ENCODE data around the gene TDRD10.

The TDRD10 gene

DNA sequence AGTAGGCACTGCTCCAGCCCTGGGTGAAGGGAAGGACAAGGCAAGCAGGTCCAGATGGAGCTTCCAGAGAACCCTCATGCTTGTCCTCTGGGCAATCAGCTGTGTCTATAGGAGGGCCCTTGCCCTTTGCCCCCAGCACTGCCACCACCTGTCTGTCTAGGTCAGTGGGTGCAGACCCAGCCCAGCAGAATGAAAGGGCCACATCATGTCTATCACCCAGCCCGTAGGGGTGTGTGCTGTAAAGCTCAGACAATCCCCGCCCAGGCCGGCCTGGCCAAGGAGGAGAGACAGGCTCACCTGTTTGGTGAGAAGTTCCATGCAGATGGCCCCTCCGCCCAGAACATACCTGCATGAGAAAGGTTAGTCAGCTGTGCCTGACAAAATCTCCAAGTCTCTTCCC lies 49.5 kb downstream of the TDRD10 start:
- no peak for DNase-seq (ENCODE audit: low read depth in 2 of 3, low spot score in 2 of 3)

DNA sequence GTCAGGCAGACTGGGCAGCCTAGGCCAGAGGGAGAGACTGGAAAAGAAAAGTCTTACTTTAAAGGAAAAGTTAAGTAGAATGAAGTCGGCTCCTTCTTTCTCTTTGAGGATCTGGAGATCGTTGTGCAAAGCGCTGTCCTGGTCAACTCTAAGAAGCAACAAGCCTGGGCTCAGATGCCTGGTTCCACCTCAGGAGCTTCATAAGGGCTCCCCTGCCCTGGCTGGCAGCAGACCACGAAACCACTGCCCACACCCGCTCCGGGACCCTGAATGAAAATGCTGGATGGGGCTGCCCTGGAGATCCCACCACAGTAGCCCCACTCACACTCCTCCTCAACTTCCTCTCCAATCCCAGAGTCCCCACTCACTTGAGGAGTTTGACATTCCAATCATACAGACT lies 50.0 kb downstream of the TDRD10 start:
- DNase-seq (ENCODE audit: low read depth in 2 of 3, low spot score in 2 of 3): no peak

DNA sequence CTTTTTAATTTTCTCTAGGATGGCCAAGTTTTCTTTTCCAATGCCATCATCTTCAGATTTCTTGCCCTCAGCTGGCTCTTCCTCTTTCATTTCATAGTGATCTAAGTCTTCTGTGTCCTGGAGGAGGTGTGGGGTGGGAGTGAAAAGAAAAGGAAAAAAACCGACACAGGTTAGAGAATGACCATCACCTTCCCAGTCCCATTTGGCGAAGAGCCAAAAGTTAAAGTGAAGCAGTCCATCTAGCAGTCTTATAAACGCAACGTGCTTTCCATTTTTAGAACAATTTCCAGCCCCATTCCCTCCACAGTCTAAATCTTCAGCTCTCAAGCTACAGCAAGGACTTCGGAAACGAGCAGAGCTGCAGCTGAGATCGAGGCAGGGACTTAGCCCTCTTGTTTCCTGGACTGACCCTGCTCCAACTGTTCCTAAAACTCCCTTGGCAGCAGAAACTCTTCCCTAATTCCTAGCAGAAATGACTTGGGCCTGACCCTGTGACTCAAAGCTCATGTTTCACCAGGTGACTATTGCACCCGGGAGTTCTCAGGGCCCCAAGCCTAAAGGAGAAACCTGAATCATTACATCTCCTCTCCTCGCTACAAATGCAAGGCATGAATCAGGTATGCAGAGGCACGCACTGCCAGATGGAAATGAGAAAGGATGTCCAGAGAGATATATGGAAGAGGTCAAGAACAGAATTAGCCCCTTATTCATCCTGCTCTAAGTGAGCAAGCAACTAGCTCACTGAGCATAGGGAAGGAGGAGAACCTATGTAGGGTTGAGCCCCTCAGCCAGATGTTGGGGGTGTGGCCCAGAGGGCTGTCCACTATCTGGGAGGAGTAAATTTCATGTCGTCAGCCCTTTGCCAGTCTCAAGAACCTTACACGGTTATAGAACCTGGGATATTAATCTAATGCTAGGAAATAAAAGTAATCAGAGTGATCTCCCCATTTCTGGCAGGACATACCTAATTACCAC lies 51.3 kb downstream of the TDRD10 start:
- DNase-seq (ENCODE audit: low read depth in 2 of 3, low spot score in 2 of 3): no peak

DNA sequence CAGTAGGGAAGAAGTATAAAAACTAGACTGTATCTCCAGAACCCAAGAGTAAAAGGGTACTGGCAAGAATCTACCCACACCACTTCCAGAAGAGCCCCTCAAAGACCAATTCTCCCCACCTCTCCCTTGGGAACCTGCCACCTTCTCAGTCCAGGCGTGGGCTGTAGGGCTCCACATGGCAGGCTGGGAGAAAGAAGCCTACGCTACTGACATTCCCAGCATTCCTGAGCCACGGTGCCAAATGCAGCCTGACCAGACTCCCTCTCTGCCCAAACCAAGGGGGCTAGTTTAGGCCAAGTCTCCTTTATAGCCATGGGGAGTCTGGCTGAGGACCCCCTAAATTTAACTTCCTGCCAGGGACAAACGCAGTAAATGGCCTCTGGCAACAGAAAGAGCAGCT lies 54.4 kb downstream of the TDRD10 start:
- DNase-seq (ENCODE audit: low read depth in 2 of 3, low spot score in 2 of 3): no peak

DNA sequence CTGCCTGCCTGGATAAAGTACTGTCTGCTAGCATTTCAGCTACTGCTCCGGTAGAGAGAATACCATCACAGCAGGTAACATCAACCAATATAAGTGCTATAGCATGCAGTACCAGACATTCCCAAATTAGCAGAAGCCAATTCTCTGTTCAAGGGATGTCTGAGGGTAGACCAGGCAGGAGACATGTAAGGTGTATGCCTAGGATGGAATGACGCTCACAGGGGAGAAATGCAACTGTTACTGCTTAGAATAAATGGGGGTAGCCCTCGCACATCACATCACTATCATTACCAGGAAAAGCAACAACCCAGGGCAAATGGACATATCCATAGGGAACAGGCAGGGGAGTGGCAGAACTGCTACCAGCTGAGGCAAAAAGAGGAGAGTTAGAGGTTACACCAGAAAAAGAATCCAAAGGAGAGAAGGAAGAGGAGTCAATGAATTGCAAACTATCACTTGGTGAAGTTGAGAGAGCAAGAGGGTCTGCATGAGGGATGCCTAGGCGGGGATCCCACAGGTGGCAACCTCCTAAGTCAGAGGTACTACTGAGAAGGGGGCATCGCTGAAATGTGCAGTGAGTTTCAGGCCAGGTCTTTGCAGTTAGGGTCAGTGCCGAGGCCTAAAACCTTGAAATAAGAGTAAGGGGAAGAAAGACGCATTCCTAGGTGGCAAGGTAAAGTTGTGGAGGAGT lies 55.4 kb downstream of the TDRD10 start:
- no peak for DNase-seq (ENCODE audit: low read depth in 2 of 3, low spot score in 2 of 3)

DNA sequence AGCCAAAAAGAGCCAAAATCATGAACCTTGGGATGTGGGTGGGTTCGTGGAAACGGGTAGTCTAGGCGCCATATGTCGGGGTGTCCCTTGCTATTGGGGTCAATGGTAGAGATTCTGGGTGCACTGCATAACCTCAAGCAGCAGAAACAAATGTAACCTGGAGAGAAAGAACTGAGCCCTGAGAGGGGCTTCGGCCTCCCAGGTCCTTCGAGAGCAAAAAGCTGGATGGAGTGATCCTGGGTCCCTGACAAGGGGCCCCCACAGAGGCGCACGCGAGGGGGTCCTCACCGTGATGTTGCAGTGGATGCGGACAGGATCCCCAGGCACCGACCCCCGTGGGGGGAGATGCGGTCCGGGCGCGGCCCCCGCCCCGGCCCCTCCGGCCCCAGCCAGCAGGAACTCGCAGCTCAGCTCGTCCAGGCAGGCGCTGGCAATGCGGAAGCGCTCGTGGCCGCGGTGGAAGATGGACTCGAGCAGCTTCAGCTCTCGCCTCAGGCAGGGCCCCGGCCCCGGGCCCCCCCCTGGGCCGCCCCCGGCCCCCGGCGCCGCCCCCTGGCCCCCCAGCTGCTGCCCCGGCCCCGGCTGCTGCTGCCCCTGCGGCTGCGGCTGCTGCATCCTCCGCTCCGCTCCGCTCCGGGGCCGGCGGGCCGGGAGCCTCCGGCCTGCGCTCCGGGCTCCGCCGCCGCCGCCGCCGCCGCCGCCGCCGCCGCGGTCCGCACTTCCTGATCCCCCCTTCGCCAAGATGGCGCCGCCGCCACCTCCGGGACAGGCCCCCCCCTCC lies 56.1 kb downstream of the TDRD10 start, which contains the start of gene UBE2Q1:
Gene UBE2Q1 (minus strand): TSS at position 724 of the 781 bp plus-strand sequence. CDS start 109 bp downstream, at position 615.
- peak in 1 of 3 experiments; percentile 15 for DNase-seq (ENCODE audit: low read depth in 2 of 3, low spot score in 2 of 3)

DNA sequence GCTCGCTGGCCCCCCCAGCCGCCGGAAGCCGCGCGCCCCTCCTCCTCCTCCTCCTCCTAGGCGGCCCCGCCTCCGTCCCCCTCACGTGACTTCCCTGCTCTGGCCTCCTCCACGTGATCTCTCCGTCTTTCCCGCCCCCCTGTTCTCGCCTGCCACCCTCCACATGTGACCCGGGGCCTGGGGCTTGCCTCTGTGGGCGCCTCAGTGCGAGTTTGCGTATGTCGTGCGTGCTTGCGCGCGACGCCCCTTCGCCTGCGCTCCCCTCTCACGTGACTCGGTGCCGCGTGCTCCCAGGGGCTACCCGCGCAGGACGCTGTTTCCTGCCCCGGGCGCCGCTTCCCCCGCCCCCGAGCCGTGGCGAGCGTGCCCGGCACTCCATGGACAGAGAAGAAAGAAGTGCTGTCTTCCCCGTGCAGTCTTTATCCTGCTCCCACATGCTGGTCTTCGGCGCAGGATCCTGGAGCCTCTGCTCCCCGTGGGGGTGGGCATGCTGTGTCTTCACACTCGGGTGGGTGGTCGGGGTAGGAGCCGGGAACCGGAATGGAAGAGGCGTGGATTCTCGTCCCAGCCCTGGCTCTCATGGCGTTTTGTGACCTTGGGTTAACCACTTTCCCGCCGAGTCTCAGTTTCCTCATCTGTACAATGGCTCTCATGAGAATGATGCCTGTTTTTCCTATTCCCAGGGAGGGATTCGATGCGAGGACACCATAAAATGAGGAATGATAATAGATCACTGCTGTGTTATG lies 56.9 kb downstream of the TDRD10 start:
- DNase-seq (ENCODE audit: low read depth in 2 of 3, low spot score in 2 of 3): peak; percentile 94 to 99 (median 97)

DNA sequence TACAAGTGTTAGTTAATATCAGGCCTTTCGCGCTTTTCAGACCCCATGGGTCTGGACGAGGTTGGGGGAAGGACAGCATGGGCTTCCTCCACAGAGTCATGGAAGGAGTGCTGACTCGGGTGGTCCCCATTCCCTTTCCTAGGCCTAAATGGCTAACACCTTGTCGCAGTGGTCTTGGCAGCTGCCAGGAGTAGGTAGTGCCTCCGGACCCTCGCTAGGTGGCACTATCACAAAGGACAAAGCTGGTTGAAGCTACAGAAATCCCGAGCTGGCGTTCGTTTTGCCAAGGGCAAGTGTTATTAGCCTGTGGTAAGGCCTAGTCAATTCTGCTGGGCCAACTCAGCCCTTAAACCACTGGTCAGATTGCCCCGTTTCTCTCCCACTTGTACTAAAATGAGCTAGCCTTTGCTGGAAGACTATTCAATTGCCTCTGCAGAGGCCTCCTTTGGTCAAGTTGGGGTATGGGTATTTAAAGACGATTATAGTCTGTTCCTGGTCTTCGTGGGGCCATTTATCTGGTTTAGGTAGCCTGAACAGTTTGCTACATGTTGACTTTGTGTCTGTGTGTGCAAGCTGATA lies 57.5 kb downstream of the TDRD10 start:
- DNase-seq (ENCODE audit: low read depth in 2 of 3, low spot score in 2 of 3): peak; percentile 61 to 62 (median 61)

DNA sequence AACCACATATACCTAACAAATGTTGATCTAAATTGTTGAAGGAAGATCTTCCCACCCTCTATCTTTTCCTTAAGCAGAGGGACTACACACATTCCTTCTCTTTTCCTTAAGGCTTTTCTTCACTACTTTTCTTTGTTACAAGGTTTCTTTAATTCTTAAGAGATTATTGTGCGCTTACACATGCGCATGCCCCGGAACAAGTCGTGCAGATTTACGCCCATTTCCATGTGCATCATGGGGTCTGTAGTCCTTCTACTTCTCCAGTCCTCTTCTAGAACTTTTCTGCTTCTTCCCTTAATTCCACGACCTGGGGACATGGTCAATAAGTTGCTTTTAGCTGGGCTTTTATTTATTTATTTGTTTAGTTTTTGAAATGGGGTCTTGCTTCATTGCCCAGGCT lies 63.9 kb downstream of the TDRD10 start:
- DNase-seq (ENCODE audit: low read depth in 2 of 3, low spot score in 2 of 3): no peak

DNA sequence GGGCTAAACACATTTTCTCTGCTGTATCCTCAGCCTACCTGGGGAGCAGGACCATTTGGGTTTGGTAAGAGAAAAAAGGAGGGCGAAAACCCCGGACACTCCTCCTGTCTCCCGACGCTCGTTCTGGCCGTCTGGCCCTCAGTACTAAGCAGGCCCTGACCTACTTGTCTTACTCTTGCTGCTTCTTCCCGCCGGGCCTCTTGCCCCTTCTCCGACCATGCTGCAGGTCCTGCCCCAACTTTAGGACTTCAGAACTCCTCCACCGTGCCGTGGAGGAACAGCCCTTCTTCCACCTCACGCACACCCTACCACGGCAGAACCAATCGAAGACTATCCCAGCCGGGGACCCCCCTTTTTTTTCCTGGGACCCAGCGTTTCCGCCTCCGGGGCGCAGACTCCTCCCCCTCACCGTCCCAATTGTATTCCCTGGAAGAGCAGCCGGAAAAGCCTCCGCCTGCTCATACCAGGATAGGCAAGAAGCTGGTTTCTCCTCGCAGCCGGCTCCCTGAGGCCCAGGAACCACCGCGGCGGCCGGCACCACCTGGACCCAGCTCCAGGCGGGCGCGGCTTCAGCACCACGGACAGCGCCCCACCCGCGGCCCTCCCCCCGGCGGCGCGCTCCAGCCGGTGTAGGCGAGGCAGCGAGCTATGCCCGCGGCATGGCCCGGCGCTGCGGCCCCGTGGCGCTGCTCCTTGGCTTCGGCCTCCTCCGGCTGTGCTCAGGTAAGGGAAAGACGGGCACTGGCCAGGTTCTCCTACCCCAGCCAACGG lies 65.6 kb downstream of the TDRD10 start, which contains the start of gene CHRNB2:
Gene CHRNB2 (plus strand): TSS at position 393 of the 771 bp plus-strand sequence. CDS start 267 bp downstream, at position 660.
- DNase-seq (ENCODE audit: low read depth in 2 of 3, low spot score in 2 of 3): peak; percentile 27 to 48 (median 44)

DNA sequence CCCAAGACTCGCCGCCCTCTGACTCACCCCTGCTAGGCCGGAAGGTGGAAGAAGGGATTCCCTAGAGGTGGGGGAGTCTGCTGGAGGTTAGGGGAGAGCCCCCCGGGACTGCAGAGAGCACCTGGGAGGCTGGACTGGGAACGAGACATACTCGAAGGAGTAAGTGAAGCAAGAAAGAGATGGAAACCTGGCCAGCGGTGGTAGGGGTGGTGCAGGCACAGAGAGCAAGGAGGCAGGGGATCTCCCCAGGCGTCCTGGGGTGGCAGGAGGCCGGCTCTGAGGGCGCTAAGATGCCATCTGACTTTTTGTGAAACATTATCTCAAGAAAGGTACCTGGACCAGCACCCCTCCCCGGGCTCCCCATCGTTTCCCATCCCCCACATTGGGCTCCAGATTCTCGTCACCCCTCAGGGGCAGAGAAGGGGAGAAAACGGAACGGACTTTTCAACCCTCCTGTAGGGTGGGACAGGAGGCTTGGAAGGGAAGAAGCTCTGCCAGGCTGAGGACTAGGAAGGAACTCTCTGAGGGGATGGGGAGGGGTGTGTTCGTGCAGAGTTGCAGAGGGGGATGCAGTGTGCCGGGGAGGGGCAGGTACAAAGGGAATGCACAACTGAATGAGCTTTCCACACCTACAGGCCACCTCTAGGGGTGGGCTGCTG lies 66.3 kb downstream of the TDRD10 start:
- no peak for DNase-seq (ENCODE audit: low read depth in 2 of 3, low spot score in 2 of 3)

DNA sequence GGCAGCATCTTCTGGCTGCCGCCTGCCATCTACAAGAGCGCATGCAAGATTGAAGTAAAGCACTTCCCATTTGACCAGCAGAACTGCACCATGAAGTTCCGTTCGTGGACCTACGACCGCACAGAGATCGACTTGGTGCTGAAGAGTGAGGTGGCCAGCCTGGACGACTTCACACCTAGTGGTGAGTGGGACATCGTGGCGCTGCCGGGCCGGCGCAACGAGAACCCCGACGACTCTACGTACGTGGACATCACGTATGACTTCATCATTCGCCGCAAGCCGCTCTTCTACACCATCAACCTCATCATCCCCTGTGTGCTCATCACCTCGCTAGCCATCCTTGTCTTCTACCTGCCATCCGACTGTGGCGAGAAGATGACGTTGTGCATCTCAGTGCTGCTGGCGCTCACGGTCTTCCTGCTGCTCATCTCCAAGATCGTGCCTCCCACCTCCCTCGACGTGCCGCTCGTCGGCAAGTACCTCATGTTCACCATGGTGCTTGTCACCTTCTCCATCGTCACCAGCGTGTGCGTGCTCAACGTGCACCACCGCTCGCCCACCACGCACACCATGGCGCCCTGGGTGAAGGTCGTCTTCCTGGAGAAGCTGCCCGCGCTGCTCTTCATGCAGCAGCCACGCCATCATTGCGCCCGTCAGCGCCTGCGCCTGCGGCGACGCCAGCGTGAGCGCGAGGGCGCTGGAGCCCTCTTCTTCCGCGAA lies 69.4 kb downstream of the TDRD10 start:
- no peak for DNase-seq (ENCODE audit: low read depth in 2 of 3, low spot score in 2 of 3)

DNA sequence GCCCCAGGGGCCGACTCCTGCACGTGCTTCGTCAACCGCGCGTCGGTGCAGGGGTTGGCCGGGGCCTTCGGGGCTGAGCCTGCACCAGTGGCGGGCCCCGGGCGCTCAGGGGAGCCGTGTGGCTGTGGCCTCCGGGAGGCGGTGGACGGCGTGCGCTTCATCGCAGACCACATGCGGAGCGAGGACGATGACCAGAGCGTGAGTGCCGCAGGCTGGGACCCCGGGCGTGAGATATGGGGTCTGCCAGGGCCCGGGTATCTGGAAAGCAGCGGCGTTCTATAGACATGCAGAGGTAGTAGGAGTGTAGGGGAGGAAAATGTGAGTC lies 69.9 kb downstream of the TDRD10 start:
- DNase-seq (ENCODE audit: low read depth in 2 of 3, low spot score in 2 of 3): no peak

DNA sequence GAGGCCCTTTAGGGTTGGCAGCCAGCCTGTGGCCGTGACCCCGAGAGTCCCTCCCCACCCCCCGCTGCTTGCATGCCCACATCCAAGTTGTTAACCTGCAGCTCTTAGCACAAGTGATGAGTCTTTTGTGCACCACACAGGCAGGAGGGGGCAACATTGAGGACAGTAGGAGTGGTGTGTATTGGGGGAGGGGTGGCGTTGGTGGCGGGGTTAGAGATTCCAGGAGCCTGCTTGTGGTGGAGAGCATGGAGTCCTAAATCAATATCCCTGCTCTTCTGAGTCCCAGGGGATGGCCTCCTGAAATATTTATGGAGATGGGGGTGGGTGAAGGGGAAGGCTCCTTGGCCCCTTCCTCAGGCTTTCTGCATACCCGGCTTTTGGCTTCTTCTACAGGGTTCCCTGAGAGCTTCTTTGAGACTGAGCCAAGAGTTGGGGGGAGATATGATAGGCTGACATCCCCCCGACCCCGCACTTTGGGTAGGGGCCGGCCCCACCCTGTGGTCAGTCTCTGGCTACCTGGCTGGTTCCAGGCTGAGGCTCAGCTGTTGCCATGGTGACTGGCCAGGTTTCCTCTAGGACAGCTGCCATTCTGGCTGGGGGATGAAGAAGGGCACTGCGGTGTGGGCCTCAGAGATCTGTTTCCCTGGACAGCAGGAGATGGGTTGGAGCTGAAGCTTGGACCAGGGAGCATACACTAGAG lies 70.6 kb downstream of the TDRD10 start:
- no peak for DNase-seq (ENCODE audit: low read depth in 2 of 3, low spot score in 2 of 3)

DNA sequence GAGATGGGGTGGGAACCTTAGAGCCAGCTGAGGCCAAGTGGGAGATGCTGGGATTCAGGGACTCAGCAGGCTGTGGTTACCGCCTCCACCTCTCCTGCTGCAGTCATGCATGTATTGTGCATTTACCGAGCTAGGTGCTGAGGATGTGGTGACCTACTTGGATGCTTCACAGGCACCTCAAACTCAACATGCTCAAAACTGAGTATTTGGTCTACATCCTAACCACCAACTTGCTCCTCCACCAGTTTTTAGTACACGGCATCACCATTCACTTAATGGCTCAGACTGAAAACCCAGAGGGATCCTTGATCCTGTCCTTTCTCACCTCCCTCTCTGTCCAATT lies 71.1 kb downstream of the TDRD10 start:
- no peak for DNase-seq (ENCODE audit: low read depth in 2 of 3, low spot score in 2 of 3)

DNA sequence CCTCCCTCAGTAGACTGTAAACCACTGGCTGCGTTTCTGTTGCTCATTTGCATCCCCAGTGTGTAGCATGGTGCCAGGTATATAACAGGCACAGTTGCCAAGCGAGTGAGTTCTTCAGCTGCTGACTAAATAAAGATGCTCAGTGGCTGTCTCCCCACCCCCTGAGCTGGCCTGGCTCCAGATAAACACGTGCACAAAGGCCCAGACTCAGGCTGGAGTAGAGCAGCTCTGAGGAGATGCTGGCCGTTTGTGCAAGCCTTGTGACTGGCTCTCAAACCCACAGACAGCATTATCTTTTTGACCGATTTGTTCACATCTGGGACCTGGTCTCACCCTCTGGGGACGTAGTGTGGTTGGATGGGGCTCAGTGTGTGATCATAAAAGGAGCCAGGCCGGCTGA lies 72.7 kb downstream of the TDRD10 start:
- DNase-seq (ENCODE audit: low read depth in 2 of 3, low spot score in 2 of 3): no peak

DNA sequence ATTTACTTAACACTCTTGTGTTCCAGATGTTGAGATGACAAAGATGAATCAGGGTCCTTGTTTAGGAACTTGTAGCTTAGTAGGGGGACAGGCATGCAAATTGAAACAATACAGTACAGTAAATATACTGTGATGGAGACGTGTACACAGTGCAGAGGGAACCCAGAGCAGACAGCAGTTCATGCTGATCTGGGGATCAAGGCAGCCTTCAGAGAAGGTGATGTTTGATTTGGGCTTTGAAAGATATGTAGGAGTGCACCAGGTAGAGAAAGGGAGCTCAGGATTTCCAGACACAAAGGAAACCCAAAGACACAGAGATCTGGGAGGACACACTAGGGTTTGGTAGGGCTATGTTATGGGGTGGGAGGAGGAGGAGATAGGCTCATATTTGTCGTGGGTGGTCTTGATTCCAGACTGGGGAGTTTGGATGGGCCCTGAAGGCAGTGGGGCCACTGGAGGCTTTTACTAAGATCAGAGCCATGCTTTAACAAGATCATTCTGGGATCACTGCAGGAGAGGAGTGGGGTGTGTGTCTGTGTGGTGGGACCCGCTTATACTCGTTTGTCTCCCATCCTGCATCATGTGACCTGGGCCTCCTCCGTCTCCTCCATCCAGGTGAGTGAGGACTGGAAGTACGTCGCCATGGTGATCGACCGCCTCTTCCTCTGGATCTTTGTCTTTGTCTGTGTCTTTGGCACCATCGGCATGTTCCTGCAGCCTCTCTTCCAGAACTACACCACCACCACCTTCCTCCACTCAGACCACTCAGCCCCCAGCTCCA lies 73.3 kb downstream of the TDRD10 start:
- DNase-seq (ENCODE audit: low read depth in 2 of 3, low spot score in 2 of 3): no peak
